ENCODE results near the gene SPTY2D1. TPM values are rescaled to one million over a fixed set of nuclear protein-coding genes. Genes with fewer than 3 reads are reported as not detected.

The SPTY2D1 gene
- total RNA-seq, 2 experiments from 2014 or later: 30.8 to 32.8 TPM

- no peaks in the 10 kb centered on the region for H3K27me3 Mint-ChIP-seq
- ChIA-PET POLR2A (interaction anchor here (0.6 to 4.9 kb wide), 7 partner anchors 8 to 180 kb away, joined by 3 to 40 read pairs (median 11); partner anchors contain the start of genes SPTY2D1, TSG101 and UEVLD), CTCF (interaction anchor here (1.7 to 2.8 kb wide), 3 partner anchors 54 to 143 kb away, joined by 6 to 18 read pairs (median 9); partner anchors contain the start of gene SPTY2D1)
- H3K27ac Mint-ChIP-seq: no peak overlapping the region
- peaks cover 32% of the 10 kb centered on the region for H3K36me3 Mint-ChIP-seq (ENCODE audit: low read depth)
- no peak for DNase-seq
- H3K4me1 Mint-ChIP-seq: peaks cover 42% of the 10 kb centered on the region
- no peaks in the 10 kb centered on the region for H3K9me3 Mint-ChIP-seq
- no peak overlapping the region for H3K4me3 Mint-ChIP-seq
Measured at GRCh38 chr11:18580113-18580766, 53.9 kb downstream of the SPTY2D1 start.

GRCh38 chr11:18578975-18579598, 55.1 kb downstream of the SPTY2D1 start:
- H3K27me3 Mint-ChIP-seq: no peaks in the 10 kb centered on the region
- ChIA-PET CTCF (interaction anchor here (0.5 to 2.8 kb wide), 12 partner anchors 10 to 186 kb away, joined by 3 to 18 read pairs (median 4); partner anchors contain the start of gene SPTY2D1), POLR2A (interaction anchor here (0.7 to 4.9 kb wide), 10 partner anchors 9 to 257 kb away, joined by 3 to 40 read pairs (median 8); partner anchors contain the start of genes GTF2H1, HPS5, LDHA and SPTY2D1)

GRCh38 chr11:18575361-18575760, 58.8 kb downstream of the SPTY2D1 start:
- H3K27me3 Mint-ChIP-seq: no peaks in the 10 kb centered on the region
- peaks cover 50% of the 10 kb centered on the region for H3K4me1 Mint-ChIP-seq
- CTCF ChIA-PET: no interaction called here
- H3K4me3 Mint-ChIP-seq: no peak overlapping the region
- H3K36me3 Mint-ChIP-seq (ENCODE audit: low read depth): peaks cover 54% of the 10 kb centered on the region
- POLR2A ChIA-PET: interaction anchor here (2.9 kb wide), 2 partner anchors 12 to 49 kb away, joined by 9 to 12 read pairs; partner anchors contain the start of genes TSG101 and UEVLD
- H3K27ac Mint-ChIP-seq: peak overlapping the region; percentile 40
- H3K9me3 Mint-ChIP-seq: no peaks in the 10 kb centered on the region
- DNase-seq: no peak

More at GRCh38 chr11:18578975-18579598, 55.1 kb downstream of the SPTY2D1 start:
- Mint-ChIP-seq H3K4me3 (peak overlapping the region; percentile 59), H3K27ac (peak overlapping the region; percentile 60), H3K4me1 (peaks cover 45% of the 10 kb centered on the region), H3K9me3 (no peaks in the 10 kb centered on the region), H3K36me3 (ENCODE audit: low read depth) (peaks cover 39% of the 10 kb centered on the region)
- DNase-seq: peak; percentile 40

DNA sequence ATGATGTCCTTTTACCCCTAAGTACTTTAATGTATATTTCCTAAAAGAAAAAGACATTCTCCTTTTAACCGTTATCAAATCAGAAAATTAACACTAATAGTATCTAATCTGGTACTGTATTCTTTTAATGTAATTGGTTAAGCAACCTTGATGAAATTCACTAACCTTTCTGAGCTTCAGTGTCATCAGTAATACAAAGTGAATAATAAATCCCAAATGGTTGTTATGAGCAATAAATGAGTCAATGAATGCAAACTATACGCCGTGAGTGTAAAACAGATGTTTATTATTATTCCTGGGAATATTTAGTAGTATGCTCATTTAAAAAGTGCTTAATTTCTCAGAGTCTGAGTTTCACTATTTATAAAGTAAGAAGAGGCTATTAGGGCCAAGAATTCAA, 67.1 kb downstream of the SPTY2D1 start:
- H3K4me3 Mint-ChIP-seq: no peak overlapping the region
- peaks cover 5% of the 10 kb centered on the region for H3K4me1 Mint-ChIP-seq
- POLR2A ChIA-PET: interaction anchor here (1.3 kb wide), 1 partner anchor 51 kb away, joined by 3 read pairs; no protein-coding TSS in a partner anchor
- no peaks in the 10 kb centered on the region for H3K27me3 Mint-ChIP-seq
- H3K9me3 Mint-ChIP-seq: no peaks in the 10 kb centered on the region
- no peak overlapping the region for H3K27ac Mint-ChIP-seq
- CTCF ChIA-PET: no interaction called here
- H3K36me3 Mint-ChIP-seq (ENCODE audit: low read depth): peaks cover 25% of the 10 kb centered on the region
- DNase-seq: no peak

DNA sequence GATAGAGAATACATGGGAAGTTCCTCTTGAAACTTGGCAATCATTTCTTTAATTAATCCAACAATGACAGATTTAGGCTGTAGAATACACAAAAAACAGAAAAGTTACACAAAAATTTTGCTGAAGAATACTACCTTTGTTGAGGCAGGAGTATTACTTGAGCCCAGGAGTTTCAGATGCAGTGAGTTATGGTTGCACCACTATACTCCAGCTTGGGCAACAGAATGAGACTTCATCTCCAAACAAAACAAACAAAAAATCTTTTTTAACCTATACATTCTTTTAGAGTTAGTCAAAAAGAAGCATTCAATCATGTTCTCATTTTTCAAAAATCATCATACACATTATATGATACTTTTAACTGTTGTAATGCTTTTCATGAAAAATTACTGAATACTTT, 67.7 kb downstream of the SPTY2D1 start:
- H3K27me3 Mint-ChIP-seq: no peaks in the 10 kb centered on the region
- H3K4me1 Mint-ChIP-seq: peaks cover 2% of the 10 kb centered on the region
- H3K36me3 Mint-ChIP-seq (ENCODE audit: low read depth): peaks cover 22% of the 10 kb centered on the region
- no peak overlapping the region for H3K27ac Mint-ChIP-seq
- H3K9me3 Mint-ChIP-seq: no peaks in the 10 kb centered on the region
- CTCF ChIA-PET: no interaction called here
- POLR2A ChIA-PET: interaction anchor here (1.2 kb wide), 1 partner anchor 67 kb away, joined by 3 read pairs; the partner anchor contains the start of gene SPTY2D1
- H3K4me3 Mint-ChIP-seq: no peak overlapping the region
- DNase-seq: no peak

DNA sequence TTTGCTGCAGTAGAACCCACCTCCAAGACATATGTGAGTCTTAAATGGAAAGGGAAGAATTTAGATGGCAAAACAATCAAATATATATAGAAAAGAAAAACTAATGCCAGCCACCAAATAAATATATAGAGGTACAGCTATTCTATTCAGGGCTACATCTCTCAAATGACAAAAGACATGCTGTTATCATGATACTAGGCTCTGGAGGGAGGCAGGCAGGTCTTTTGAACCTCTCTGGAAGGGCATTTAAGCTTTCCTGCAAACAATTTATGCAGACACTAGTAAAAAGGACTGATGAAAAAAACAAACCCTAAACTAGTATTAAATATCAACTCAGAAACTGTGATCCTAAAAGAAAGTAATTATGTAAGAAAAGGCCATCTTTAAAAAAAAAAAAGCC, 70.0 kb downstream of the SPTY2D1 start:
- ChIA-PET POLR2A (interaction anchor here (1.0 to 1.3 kb wide), 2 partner anchors 27 to 70 kb away, joined by 3 to 4 read pairs; partner anchors contain the start of gene SPTY2D1), CTCF (interaction anchor here (0.8 to 1.3 kb wide), 3 partner anchors 9 to 158 kb away, joined by 3 to 6 read pairs (median 6); no protein-coding TSS in a partner anchor)
- H3K4me1 Mint-ChIP-seq: no peaks in the 10 kb centered on the region
- no peaks in the 10 kb centered on the region for H3K9me3 Mint-ChIP-seq
- no peaks in the 10 kb centered on the region for H3K27me3 Mint-ChIP-seq
- H3K4me3 Mint-ChIP-seq: no peak overlapping the region
- H3K27ac Mint-ChIP-seq: no peak overlapping the region
- no peak for DNase-seq
- H3K36me3 Mint-ChIP-seq (ENCODE audit: low read depth): peaks cover 10% of the 10 kb centered on the region

GRCh38 chr11:18563090-18563730, 70.9 kb downstream of the SPTY2D1 start:
- CTCF ChIA-PET: no interaction called here
- POLR2A ChIA-PET: interaction anchor here (1.2 to 1.3 kb wide), 2 partner anchors 25 to 28 kb away, joined by 3 read pairs; partner anchors contain the start of gene UEVLD
- Mint-ChIP-seq H3K9me3 (no peaks in the 10 kb centered on the region), H3K36me3 (ENCODE audit: low read depth) (peaks cover 10% of the 10 kb centered on the region), H3K4me1 (no peaks in the 10 kb centered on the region), H3K4me3 (no peak overlapping the region), H3K27me3 (no peaks in the 10 kb centered on the region), H3K27ac (no peak overlapping the region)
- DNase-seq: no peak

Other genes starting within 250 kb of the SPTY2D1 start
- 100 to 1,000 TPM; 949 to 971 TPM for gene LDHA, start 239.8 kb downstream of the SPTY2D1 start, total RNA-seq
- not detected for gene LDHC, start 222.0 kb downstream of the SPTY2D1 start, total RNA-seq
- not detected for gene LDHAL6A, start 178.5 kb downstream of the SPTY2D1 start, total RNA-seq
- 10 to 100 TPM; 40.4 to 44.2 TPM for gene TSG101, start 107.4 kb downstream of the SPTY2D1 start, total RNA-seq
- 10 to 100 TPM; 23.3 to 26.1 TPM for gene UEVLD, start 45.6 kb downstream of the SPTY2D1 start, total RNA-seq
- gene MISFA, start 34.6 kb downstream of the SPTY2D1 start, total RNA-seq: 1 to 10 TPM; 1.3 to 2.1 TPM
- gene TMEM86A, start 64.4 kb upstream of the SPTY2D1 start, total RNA-seq: 1 to 10 TPM; 1.8 to 2.4 TPM
- 1 to 10 TPM in 1 of 2 experiments, under 1 TPM in 1; 0.50 to 2.7 TPM for gene IGSF22, start 91.8 kb upstream of the SPTY2D1 start, total RNA-seq
- not detected for gene PTPN5, start 157.5 kb upstream of the SPTY2D1 start, total RNA-seq